ENCODE measurements around the gene OAF. TPM values are rescaled to one million over a fixed set of nuclear protein-coding genes. Genes with fewer than 3 reads are reported as not detected.

The OAF gene
- total and polyA plus RNA-seq, 9 of the 15 experiments (the other 6 are each of a cell fraction or from before 2014, with no cell fraction given) = 1.1 to 21.6 (median 7.5) TPM

GRCh38 chr11:120222916-120223315 lies 12.1 kb downstream of the OAF start:
- DNase-seq (ENCODE audit: extremely low read depth in 1 of 4, low spot score in 3 of 4) (no peak), ATAC-seq (no peak), FAIRE-seq (no peak)
- POLR2A ChIA-PET = interaction anchor here (0.8 to 1.1 kb wide), 3 partner anchors 9 to 1366 kb away, joined by 3 to 6 read pairs (median 3); no protein-coding TSS in a partner anchor
- peaks cover 3% of the 10 kb centered on the region for H3K9me1 ChIP-seq (ENCODE audit: control insufficient read depth, insufficient read depth, low read length)
- H3K36me3 ChIP-seq (ENCODE audit: control insufficient read depth, insufficient read depth, low read length) = no peaks in the 10 kb centered on the region
- no peak overlapping the region for H3K4me2 ChIP-seq (ENCODE audit: insufficient read depth, low read length)
- no peaks in the 10 kb centered on the region for H3K9me3 ChIP-seq (replicated peaks; ENCODE audit: control insufficient read depth, insufficient read depth, low read depth, low read length)
- 42% methylated on average over 8 of the region's 8 CpGs for WGBS (ENCODE audit: insufficient coverage, low coverage, missing lambda C conversion rate)
- no peaks in the 10 kb centered on the region; a peak in 1 of 5 replicates for H3K27me3 ChIP-seq (ENCODE audit: control insufficient read depth in 2 of 2, insufficient read depth in 2 of 2, low read length in 2 of 2)
- H3K4me3 ChIP-seq = no peak overlapping the region
- in situ Hi-C loops (cut with MboI) (no loop called here), intact Hi-C loops (cut with micrococcal nuclease) (no loop called here)
- 0 out of 2 replicates have a peak, but pooled peaks cover 26% of the 10 kb centered on the region for H4K20me1 ChIP-seq (replicated peaks; ENCODE audit: control insufficient read depth, insufficient read depth, low read length)
- H3K4me1 ChIP-seq (replicated peaks in 1 of 2; ENCODE audit: control insufficient read depth in 2 of 2, insufficient read depth in 2 of 2, low read length in 2 of 2) = peaks cover 0 to 12% of the 10 kb centered on the region in 2 experiments; a peak in 1 of 5 replicates
- CTCF ChIA-PET (ENCODE audit: low intra/inter-chr PET ratio) = no interaction called here
- no peak overlapping the region for H2AFZ ChIP-seq (ENCODE audit: low read depth, low read length)
- H3K9ac ChIP-seq (ENCODE audit: insufficient read depth in 1 of 2, low read depth in 2 of 2, low read length in 2 of 2) = no peak overlapping the region
- no peak overlapping the region for H3K27ac ChIP-seq (ENCODE audit: extremely low read depth, low read depth, low read length)
- no peaks in the 10 kb centered on the region for H3K79me2 ChIP-seq (ENCODE audit: control insufficient read depth, insufficient read depth, low read length)
- BruUV-seq (replicated peaks) = no TSS peak
- TF ChIP-seq NFXL1 (CRISPR knock-in tag; IDR thresholded peaks at IDR 0.05) (no peak), ELK1 (CRISPR knock-in tag; IDR thresholded peaks at IDR 0.05) (no peak), ZNF518B (CRISPR knock-in tag; IDR thresholded peaks at IDR 0.05) (no peak), E2F1 (CRISPR knock-in tag; IDR thresholded peaks at IDR 0.05) (no peak), ZNF707 (CRISPR knock-in tag; conservative IDR thresholded peaks at IDR 0.05) (no peak), KDM4B (IDR thresholded peaks at IDR 0.05; ENCODE audit: borderline replicate concordance in 2 of 2, low read depth in 1 of 2) (no peak), HLTF (IDR thresholded peaks at IDR 0.05) (no peak), THRB (CRISPR knock-in tag; conservative IDR thresholded peaks at IDR 0.05) (no peak), POLR2B (IDR thresholded peaks at IDR 0.05; ENCODE audit: low read depth, partially characterized antibody) (no peak)
- TF ChIP-seq, protein P1, sequence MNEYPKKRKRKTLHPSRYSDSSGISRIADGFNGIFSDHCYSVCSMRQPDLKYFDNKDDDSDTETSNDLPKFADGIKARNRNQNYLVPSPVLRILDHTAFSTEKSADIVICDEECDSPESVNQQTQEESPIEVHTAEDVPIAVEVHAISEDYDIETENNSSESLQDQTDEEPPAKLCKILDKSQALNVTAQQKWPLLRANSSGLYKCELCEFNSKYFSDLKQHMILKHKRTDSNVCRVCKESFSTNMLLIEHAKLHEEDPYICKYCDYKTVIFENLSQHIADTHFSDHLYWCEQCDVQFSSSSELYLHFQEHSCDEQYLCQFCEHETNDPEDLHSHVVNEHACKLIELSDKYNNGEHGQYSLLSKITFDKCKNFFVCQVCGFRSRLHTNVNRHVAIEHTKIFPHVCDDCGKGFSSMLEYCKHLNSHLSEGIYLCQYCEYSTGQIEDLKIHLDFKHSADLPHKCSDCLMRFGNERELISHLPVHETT (CRISPR knock-in tag; conservative IDR thresholded peaks at IDR 0.05 in 1 of 2, IDR thresholded peaks at IDR 0.05 in 1 of 2) = no peak
- TF ChIP-seq, protein P2, sequence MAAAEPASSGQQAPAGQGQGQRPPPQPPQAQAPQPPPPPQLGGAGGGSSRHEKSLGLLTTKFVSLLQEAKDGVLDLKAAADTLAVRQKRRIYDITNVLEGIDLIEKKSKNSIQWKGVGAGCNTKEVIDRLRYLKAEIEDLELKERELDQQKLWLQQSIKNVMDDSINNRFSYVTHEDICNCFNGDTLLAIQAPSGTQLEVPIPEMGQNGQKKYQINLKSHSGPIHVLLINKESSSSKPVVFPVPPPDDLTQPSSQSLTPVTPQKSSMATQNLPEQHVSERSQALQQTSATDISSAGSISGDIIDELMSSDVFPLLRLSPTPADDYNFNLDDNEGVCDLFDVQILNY (CRISPR knock-in tag; IDR thresholded peaks at IDR 0.05) = no peak

Data from K562 (cell line).